A673 (cell line): Measurements from ENCODE around the gene TMEM125.

Experiments used
- EZH2 ChIP-seq: fragments of 200-600 bp; sonication (generic); IDR thresholded peaks from 2 replicates; pipeline ENCODE4 v1.6.1; 2017; ENCODE audit warnings: borderline replicate concordance, low read depth, mild to moderate bottlenecking, mixed read lengths, antibody characterized with exemption, low read length; ENCODE audit not compliant: poor library complexity, severe bottlenecking
- TF ChIP-seq, protein P1 (sequence below): fragments of 300-800, 200-600 bp; sonication (generic); conservative IDR thresholded peaks from 2 replicates; pipeline ENCODE4 v1.5.1; 2017; ENCODE audit warnings: low read depth, mild to moderate bottlenecking, antibody characterized with exemption, low read length, moderate library complexity, mixed read lengths

DNA sequence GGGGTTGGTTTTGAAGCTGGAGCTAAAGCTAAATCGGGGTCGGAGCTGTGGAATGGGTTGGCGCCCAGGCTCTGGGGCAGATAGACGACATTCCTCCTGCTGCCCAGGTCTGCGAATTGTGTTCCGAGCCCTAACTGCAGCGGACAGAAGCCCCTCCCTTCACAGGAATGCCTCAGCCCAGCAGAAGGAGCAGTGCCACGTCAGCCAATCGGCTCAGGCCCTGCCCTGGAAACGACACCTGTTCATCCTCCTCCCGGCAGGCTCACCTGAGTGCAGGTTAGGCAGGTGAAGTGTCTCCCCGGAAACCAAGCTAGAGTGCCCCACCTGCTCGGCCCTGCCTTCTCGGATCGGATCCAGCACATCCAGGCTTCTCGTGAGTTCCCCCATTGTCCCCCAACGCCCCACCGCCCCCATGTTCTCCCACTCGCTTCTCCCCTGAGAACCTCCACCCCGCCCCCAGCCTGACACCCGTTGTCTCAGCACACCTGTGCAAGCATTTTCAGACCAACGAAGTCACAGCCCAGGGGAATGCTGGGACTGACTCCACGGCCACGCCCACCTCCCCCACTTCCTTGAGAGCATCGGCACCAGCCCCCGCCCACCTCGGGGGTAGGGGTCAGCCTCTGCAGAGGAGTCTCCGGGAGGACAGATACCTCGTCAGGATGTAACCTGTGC lies 775 bp downstream of the TMEM125 start:
- TF ChIP-seq, protein P1, sequence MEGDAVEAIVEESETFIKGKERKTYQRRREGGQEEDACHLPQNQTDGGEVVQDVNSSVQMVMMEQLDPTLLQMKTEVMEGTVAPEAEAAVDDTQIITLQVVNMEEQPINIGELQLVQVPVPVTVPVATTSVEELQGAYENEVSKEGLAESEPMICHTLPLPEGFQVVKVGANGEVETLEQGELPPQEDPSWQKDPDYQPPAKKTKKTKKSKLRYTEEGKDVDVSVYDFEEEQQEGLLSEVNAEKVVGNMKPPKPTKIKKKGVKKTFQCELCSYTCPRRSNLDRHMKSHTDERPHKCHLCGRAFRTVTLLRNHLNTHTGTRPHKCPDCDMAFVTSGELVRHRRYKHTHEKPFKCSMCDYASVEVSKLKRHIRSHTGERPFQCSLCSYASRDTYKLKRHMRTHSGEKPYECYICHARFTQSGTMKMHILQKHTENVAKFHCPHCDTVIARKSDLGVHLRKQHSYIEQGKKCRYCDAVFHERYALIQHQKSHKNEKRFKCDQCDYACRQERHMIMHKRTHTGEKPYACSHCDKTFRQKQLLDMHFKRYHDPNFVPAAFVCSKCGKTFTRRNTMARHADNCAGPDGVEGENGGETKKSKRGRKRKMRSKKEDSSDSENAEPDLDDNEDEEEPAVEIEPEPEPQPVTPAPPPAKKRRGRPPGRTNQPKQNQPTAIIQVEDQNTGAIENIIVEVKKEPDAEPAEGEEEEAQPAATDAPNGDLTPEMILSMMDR = no peak
- no peak for TF ChIP-seq EZH2
